Heart right ventricle (tissue), 16 donors: ENCODE data around the gene RIT1. TPM values are rescaled to one million over a fixed set of nuclear protein-coding genes. Genes with fewer than 3 reads are reported as not detected.

Experiments
- ATAC-seq, 8 donors: fragments of 200-7000 bp; cut with Tn5 transposase; one replicate each; pipeline ENCODE4 v1.9.1; 2020; ENCODE audit warnings: mild to moderate bottlenecking in 8 of 8, moderate library complexity in 8 of 8, moderate number of reproducible peaks in 1 of 8
- DNase-seq, 2 donors: peaks; one replicate each; pipeline ENCODE4 v3.0.0-alpha.2; 2020
- H3K27ac ChIP-seq, 10 donors: fragments of 200-600 bp; sonication (generic) in 2 of 10; one replicate each; pipeline versions ENCODE4 v1.5.0 to v1.8.0; 2020 to 2022; ENCODE audit warnings: mild to moderate bottlenecking in 3 of 10
- H3K27me3 ChIP-seq, 7 donors: fragments of 200-600 bp; one replicate each; pipeline ENCODE4 v1.8.0; 2021 to 2022; ENCODE audit warnings: mild to moderate bottlenecking in 2 of 7
- H3K36me3 ChIP-seq, 9 donors: fragments of 200-600 bp; sonication (generic) in 1 of 9; one replicate each; pipeline versions ENCODE4 v1.5.0 to v1.8.0; 2020 to 2022; ENCODE audit warnings: mild to moderate bottlenecking in 2 of 9
- H3K4me1 ChIP-seq, 9 donors: fragments of 200-600 bp; sonication (generic) in 1 of 9; one replicate each; pipeline versions ENCODE4 v1.5.0 to v1.8.0; 2020 to 2022; ENCODE audit warnings: mild to moderate bottlenecking in 4 of 9
- H3K4me3 ChIP-seq, 10 donors: fragments of 200-600 bp; sonication (generic) in 2 of 10; one replicate each; pipeline versions ENCODE4 v1.5.0 to v1.8.0; 2020 to 2022; ENCODE audit warnings: mild to moderate bottlenecking in 7 of 10, moderate library complexity in 2 of 10
- H3K9me3 ChIP-seq, 11 donors: fragments of 200-600 bp in 10 of 11; sonication (generic) in 2 of 11; one replicate each; pipeline versions ENCODE4 v1.5.0 to v1.8.0; 2013 to 2022; ENCODE audit warnings: mild to moderate bottlenecking in 2 of 11, control low read depth in 1 of 11, moderate library complexity in 1 of 11
- CTCF ChIP-seq, 9 donors: fragments of 200-600 bp; sonication (generic) in 2 of 9; IDR thresholded peaks; one replicate each; pipeline versions ENCODE4 v1.5.0 to v1.8.0; 2021 to 2022; ENCODE audit warnings: antibody characterized with exemption in 9 of 9, mild to moderate bottlenecking in 5 of 9, moderate library complexity in 1 of 9
- WGBS, 2 donors: extraction: QIAGEN DNeasy Blood & Tissue Kit; methylation state at CpG; one replicate each; pipeline ENCODE4 v1.1.7; 2013; ENCODE audit warnings: inconsistent platforms in 1 of 2; 5-methylcytosine and 5-hydroxymethylcytosine counted together
- intact Hi-C, 10 donors: fragments of 100-400 bp; cut with DNase I; formaldehyde crosslinking; loops; one replicate each; pipeline versions ENCODE4 v1.11.1 to v1.14.2; 2022
- polyA plus RNA-seq, 2 donors: library from polyadenylated mRNA; stranded (reverse); fragments of 200-250 nt; gene quantifications; one replicate each; pipeline ENCODE4 v1.2.3, GENCODE V29; 2013
- total RNA-seq, 10 donors: library from RNA; stranded (reverse); fragmentation: NEBNext Ultra II Directional in 3 of 10; extraction: Animal tissue kit (Norgen Biotek cat#: 25700) in 3 of 10; gene quantifications; one replicate each; pipeline versions ENCODE4 v1.2.1 to v1.2.4, GENCODE V29; 2021 to 2023
- donor health status: Arrhythmogenic right ventricular cardiomyopathy.
- donor health status: ischemic (EF 13 %, LVEDD 7.1; RV severe dilation, severe dysfunction).
- donor health status: healthy with polysubstance abuse.
- donor health status: DM: no; HTN: yes; CAD: no.
- donor health status: DM: no; HTN: no; CAD: no.
- donor health status: ischemic (EF 25% LVEDD 6.9; RV normal size, moderate dysfunction).
- donor health status: ischemic (EF 25% LVEDD 5.7; RV mildly dilated, moderate dysfunction).
- donor health status: healthy.
- donor health status: DM: yes; HTN: yes; CAD: no.
- donor health status: Ischemic cardiomyopathy.
- donor health status: ischemic (EF 35%, LVEDD 5.7; RV mildly dilated, moderate dysfunction).
- donor health status: nonischemic (EF 11% LVEDD 7.7; RV severe dilation, severe dysfunction).
- donor health status: DM: yes; HTN: yes; CAD: no.
- donor health status: PGD.
- donor health status: ischemic (EF 29% LVEDD 5.4; RV normal size, mild dysfunction).
- donor health status: nonischemic (EF 23%, LVEDD 6.1; RV moderate dilation, normal function).

The RIT1 gene
- total and polyA plus RNA-seq, 12 donors, result 11.5 to 32.3 (median 20.7) TPM

GRCh38 chr1:155910621-155911121, 478 bp downstream of the RIT1 start:
- peak; percentile 63 to 84 (median 78) for ATAC-seq

GRCh38 chr1:155909894-155910293, 1.3 kb downstream of the RIT1 start:
- DNase-seq (no peak), ATAC-seq (peak in 4 of 8 donors; percentile 17 to 34 (median 26))
- Histone ChIP-seq H3K4me1 (peaks cover 2 to 29% (median 12%) of the 10 kb centered on the region in 9 donors), H3K27ac (peak overlapping the region in 6 of 10 donors; percentile 92 to 96 (median 94)), H3K9me3 (no peaks in the 10 kb centered on the region), H3K4me3 (peak overlapping the region in 8 of 10 donors; percentile 60 to 85 (median 80)), H3K27me3 (no peaks in the 10 kb centered on the region), H3K36me3 (peaks cover 0 to 85% (median 55%) of the 10 kb centered on the region in 9 donors)
- intact Hi-C loops, result loop anchor here in 7 of 10 donors (2.0 to 10.0 kb wide), 5 partner anchors 48 to 248 kb away; partner anchors contain the start of genes GON4L (in 2 of the 7) and SYT11 (in 2 of the 7)
- 72 to 77% methylated on average over 4 of the region's 4 CpGs for WGBS, 2 donors
- no peak for TF ChIP-seq CTCF (IDR thresholded peaks at IDR 0.05)

More at GRCh38 chr1:155910621-155911121, 478 bp downstream of the RIT1 start:
- H3K4me3 ChIP-seq, result peak overlapping the region; percentile 60 to 85 (median 77)
- H3K27ac ChIP-seq, result peak overlapping the region; percentile 70 to 96 (median 92)
- intact Hi-C loops, result loop anchor here in 5 of 10 donors (2.0 to 5.0 kb wide), 3 partner anchors 48 to 53 kb away; partner anchors contain the start of genes GON4L (in 2 of the 5) and SYT11 (in 2 of the 5)
- no peaks in the 10 kb centered on the region for H3K9me3 ChIP-seq
- peak in 2 of 9 donors; percentile 15 to 33 for TF ChIP-seq CTCF (IDR thresholded peaks at IDR 0.05)
- WGBS, 2 donors, result 1 to 2% methylated on average over 11 of the region's 11 CpGs
- peaks cover 2 to 29% (median 12%) of the 10 kb centered on the region in 9 donors for H3K4me1 ChIP-seq
- peaks cover 0 to 85% (median 55%) of the 10 kb centered on the region in 9 donors for H3K36me3 ChIP-seq
- no peaks in the 10 kb centered on the region for H3K27me3 ChIP-seq
- DNase-seq, result peak in 1 of 2 donors; percentile 25

GRCh38 chr1:155904261-155904660, 6.9 kb downstream of the RIT1 start:
- DNase-seq (no peak), ATAC-seq (no peak)
- no peaks in the 10 kb centered on the region for H3K9me3 ChIP-seq
- no peak overlapping the region for H3K4me3 ChIP-seq
- TF ChIP-seq CTCF (IDR thresholded peaks at IDR 0.05), result no peak
- no peak overlapping the region for H3K27ac ChIP-seq
- H3K4me1 ChIP-seq, result peaks cover 0 to 9% (median 0%) of the 10 kb centered on the region in 9 donors
- intact Hi-C loops, result loop anchor here in 1 of 10 donors (10.0 kb wide), 1 partner anchor 129 kb away; no protein-coding TSS in a partner anchor
- WGBS, 2 donors, result 95 to 97% methylated on average over 12 of the region's 12 CpGs
- no peaks in the 10 kb centered on the region for H3K27me3 ChIP-seq
- peaks cover 0 to 100% (median 85%) of the 10 kb centered on the region in 9 donors for H3K36me3 ChIP-seq

- DNase-seq (no peak), ATAC-seq (no peak)
- Histone ChIP-seq H3K27me3 (no peaks in the 10 kb centered on the region), H3K4me1 (peaks cover 0 to 5% (median 0%) of the 10 kb centered on the region in 9 donors), H3K36me3 (peaks cover 0 to 100% (median 83%) of the 10 kb centered on the region in 9 donors), H3K4me3 (no peak overlapping the region), H3K9me3 (no peaks in the 10 kb centered on the region), H3K27ac (no peak overlapping the region)
- no peak for TF ChIP-seq CTCF (IDR thresholded peaks at IDR 0.05)
- 88 to 89% methylated on average over 4 of the region's 4 CpGs for WGBS, 2 donors
- intact Hi-C loops, result loop anchor here in 1 of 10 donors (10.0 kb wide), 1 partner anchor 125 kb away; no protein-coding TSS in a partner anchor
These were observed 11.0 kb downstream of the RIT1 start for GRCh38 chr1:155900161-155900560.
